Gastroesophageal sphincter (tissue), 3 donors: ENCODE data around the gene SIT1.

Experiments used
- CTCF ChIP-seq, 4 experiments: fragments of 200-600 bp in 2 of 4; fragments of 450-650 bp in 2 of 4; sonication (generic) in 1 of 4; IDR thresholded peaks; one replicate each; pipeline ENCODE4 v1.5.1; 2017 to 2019; ENCODE audit warnings: antibody characterized with exemption in 4 of 4, mild to moderate bottlenecking in 2 of 4, moderate library complexity in 2 of 4
- EP300 ChIP-seq: sonication (generic); formaldehyde crosslinking; IDR thresholded peaks from one replicate; pipeline ENCODE4 v1.6.1; 2017; ENCODE audit warnings: antibody characterized with exemption, mild to moderate bottlenecking
- POLR2A ChIP-seq, 2 donors: fragments of 450-650 bp; IDR thresholded peaks; one replicate each; pipeline ENCODE4 v1.6.1; 2017; ENCODE audit warnings: antibody characterized with exemption in 2 of 2, mild to moderate bottlenecking in 2 of 2, moderate library complexity in 1 of 2
- POLR2AphosphoS5 ChIP-seq: sonication (generic); formaldehyde crosslinking; IDR thresholded peaks from one replicate; pipeline ENCODE4 v1.6.1; 2017; ENCODE audit warnings: antibody characterized with exemption

GRCh38 chr9:35606138-35606504 lies 44.6 kb downstream of the SIT1 start:
- TF ChIP-seq CTCF (IDR thresholded peaks at IDR 0.05) = no peak
- no peak for TF ChIP-seq POLR2A (IDR thresholded peaks at IDR 0.05)
- TF ChIP-seq EP300 = no peak
- TF ChIP-seq POLR2AphosphoS5 = no peak
